ENCODE results near the gene CD9.

Gene CD9

DNA sequence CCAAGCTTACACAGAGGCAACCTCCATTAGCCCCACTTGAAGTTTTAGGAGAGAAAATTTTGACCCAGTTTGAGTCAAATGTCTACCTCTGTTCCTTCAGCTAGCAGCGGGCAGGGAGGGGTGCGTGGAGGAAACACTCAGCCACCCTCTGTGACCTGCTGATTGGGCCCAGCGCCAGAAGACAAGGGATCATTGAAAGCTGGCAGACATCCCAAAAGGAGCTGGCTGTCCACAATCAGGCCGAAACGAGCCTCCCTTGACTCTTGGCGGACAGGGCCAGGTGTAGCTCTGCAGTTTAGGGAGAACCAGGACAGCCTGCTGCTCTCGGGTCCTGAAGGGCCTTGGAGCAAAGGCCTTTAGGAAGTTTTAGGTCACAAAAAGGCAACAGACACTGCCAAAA lies 41.3 kb downstream of the CD9 start:
- DNase-seq (ENCODE audit: low read depth), result no peak

DNA sequence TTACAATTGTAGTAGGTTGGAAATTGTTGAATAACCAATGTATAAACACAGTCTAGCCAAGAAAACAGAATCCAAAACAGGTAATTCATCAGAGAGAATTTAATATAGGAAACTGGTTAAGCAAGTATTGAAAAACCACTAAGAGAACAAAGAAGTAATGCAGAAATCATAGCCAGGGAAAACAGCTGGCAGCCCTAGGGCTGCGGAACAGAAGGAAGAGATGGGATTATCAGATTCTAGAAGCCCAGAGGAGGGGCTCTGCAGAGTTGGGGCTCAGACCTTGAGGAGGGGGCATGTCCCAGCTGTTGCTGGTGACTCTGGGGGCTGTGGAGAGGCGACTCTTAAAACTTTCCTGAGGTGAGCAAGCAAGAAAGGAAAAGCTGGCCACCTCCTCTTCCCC lies 49.4 kb downstream of the CD9 start:
- DNase-seq (ENCODE audit: low read depth), result no peak

DNA sequence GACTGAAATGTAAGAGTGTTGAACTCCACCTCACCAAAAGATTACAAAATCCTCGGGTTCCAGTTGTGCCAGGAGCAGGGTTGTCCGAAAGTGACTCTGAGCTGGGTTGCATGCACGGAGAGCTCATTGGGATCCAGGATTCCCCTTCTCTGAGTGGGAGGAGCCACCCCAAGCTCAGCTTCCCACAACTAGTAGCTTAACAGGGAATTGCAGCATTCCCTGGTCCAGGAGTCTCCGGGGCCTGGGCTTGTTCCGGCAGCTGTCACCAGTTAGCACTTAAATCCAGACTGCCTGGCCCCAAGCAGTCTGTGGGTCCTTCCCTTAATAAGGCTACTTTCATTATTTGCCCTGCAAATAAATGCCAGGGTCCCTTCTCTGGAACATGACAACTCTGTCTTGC lies 50.1 kb downstream of the CD9 start:
- no peak for DNase-seq (ENCODE audit: low read depth)

DNA sequence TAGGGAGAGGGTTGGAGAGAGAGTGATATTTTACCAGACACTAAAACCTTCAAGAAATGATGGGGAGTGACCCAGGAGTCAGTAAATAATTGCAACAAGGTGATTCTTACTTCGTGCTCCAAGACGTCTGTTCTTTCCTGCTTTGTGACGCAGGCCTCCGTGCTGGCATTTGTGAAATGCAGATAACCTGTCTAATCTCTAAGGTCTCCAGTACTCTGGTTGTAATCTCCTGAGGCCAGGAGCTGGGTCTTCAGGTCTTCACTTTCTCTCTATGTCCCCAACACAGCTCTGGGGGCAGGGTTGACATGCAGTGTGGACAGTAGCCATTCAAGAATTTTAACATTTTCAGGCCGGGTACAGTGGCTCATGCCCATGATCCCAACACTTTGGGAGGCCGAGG lies 53.1 kb downstream of the CD9 start:
- DNase-seq (ENCODE audit: low read depth), result no peak

DNA sequence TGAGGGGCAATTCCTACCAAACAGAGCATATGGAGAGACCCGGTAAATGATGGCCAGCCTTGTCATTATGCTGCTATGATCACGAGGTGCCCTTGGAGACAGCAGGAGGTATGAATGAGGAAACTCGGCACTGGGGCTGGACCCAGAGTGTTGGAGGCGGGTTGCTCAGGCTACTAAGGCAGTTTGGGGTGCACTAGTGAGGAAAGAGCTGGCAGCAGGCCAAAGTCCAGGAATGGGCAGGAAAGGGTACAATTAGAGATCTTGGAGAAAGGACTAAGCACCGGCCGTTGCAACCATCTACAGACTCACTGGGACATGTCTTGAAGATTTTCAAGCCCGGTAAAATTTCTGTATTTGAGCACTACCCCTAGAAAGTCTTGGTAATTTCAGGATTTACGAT lies 54.3 kb downstream of the CD9 start:
- DNase-seq (ENCODE audit: low read depth), result no peak

DNA sequence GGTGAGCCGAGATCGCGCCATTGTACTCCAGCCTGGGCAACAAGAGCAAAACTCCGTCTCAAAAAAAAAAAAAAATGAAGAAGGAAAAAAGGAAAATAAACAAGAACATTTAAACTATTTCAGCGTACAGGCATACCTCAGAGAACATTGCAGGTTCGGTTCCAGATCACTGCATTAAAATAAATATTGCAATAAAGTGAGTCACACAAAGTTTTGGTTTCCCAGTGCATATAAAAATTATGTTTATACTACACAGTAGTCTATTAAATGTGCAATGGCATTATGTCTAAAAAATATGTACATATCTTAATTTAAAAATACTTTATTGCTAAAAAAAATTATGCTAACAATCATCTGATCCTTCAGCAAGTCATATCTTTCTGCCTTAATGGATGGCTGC lies 56.8 kb downstream of the CD9 start:
- no peak for DNase-seq (ENCODE audit: low read depth)

DNA sequence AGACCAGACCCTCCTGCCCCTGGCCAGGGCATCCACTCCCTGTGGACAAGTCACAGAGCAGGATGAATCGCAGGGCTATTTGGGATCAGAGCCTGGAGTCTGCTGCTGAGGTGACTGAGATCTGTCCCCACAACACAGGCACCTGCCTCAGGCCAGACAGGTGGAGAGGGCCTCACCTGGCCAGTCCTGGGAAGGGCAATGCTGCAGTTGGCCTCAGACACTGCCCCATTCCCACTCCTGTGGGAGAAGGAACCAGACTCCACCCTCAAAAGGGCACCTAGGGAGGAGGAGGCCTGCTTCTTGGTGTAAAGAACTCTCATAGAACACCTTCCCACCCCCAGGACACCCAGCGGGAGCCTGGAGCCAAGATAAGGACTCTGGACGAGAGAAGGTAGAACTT lies 62.0 kb downstream of the CD9 start:
- no peak for DNase-seq (ENCODE audit: low read depth)

DNA sequence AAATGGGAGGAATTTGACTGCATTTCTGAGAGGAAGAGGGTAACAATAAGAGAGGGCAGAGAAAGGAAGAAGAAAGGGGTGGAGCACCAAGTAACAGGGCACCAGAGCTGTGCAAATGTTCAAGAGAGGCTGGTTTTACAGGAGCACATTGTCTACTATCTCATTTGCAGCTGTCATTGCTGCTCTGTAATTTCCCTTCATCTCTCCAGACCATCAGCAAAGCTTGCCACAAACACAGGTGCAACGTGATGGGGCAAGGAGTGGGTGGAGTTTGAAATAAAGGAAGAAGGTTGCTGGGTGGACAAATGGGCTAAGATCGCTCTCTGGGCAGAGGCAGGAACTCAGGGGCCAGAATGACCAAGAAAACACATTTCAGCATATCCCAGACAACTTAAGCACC lies 62.4 kb downstream of the CD9 start:
- DNase-seq (ENCODE audit: low read depth), result no peak

DNA sequence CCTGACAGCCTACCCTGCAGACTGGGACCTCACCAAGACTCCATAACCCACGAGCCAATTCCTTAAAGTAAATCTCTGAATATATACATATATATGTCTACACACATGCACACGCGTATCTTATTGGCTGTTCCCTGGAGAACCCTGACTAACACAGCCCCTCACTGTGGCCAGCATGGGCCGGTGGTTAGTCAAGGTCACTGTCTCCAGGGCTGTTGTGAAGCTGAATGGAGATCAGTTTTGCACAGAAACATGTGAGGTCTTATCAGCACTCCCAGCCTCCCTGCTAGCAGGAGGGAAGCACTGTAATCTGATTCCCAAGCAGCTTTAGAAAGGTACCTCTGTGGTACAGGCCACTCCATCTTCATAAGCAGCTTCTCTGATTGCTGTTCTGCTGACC lies 63.7 kb downstream of the CD9 start:
- no peak for DNase-seq (ENCODE audit: low read depth)

DNA sequence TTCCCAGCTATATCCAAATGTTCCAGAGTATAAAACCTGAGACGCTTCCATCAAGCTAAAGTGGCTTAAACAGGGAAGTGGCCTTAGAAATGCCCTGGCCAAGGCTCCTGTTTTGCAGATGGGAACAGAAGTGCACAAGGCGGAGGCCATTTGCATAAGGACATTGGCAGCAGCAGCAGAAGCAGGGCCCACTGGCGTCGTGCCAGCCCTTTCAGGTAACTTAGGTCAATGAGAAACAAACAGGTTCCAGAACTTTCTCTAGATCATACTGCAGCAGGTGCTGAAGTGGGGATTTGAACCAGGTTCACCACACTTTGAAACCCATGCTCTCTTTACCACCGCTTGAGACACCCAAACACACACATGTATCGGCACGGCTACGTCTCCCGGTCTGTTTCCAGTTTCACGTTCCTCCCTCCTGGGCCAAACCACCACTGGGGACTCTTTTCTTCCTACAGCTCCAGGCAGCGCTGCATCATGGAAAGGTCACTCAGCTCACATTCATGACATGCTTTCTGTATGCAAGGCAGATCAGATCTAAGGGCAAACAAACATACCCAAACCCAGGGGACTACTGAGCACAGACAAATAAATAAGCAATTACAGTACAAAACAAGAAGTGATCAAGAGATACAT lies 64.3 kb downstream of the CD9 start:
- no peak for DNase-seq (ENCODE audit: low read depth)

DNA sequence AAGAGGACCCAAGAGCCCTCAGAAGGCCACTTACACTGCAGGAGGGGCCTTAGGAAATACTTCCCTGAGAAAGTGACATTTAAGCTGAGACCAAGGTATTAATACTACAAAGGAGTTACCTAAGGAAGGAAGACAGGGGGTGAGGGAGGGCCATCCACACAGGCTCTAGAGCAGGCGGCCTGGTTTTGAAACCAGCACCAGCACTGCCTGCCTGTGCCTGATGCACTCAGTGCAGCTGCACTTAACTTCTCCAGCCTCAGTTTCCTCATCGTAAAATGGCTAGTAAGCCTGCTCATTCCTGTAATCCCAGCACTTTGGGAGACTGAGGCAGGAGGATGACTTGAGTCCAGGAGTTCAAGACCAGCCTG lies 64.8 kb downstream of the CD9 start:
- DNase-seq (ENCODE audit: low read depth), result no peak

DNA sequence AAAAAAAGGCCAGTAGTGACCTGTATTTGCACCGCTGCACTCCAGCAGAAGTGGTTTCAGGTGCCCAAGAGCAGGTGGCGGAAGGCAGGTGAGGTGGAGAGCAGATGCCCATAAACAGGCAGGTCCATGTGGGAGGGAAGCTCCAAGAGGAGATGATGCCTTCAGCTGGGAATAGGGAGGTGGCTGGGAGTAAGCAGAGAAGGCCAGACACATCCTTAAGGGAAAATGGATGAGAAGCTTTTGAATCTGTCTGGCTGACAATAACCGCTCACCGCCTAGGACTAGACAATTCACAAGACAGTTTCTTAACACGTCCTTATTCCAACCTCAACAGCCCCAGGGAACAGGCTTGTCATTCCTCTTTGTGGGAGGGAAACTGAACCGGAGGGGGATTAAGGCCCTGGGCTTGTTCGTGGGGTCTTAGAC lies 66.4 kb downstream of the CD9 start:
- no peak for DNase-seq (ENCODE audit: low read depth)

DNA sequence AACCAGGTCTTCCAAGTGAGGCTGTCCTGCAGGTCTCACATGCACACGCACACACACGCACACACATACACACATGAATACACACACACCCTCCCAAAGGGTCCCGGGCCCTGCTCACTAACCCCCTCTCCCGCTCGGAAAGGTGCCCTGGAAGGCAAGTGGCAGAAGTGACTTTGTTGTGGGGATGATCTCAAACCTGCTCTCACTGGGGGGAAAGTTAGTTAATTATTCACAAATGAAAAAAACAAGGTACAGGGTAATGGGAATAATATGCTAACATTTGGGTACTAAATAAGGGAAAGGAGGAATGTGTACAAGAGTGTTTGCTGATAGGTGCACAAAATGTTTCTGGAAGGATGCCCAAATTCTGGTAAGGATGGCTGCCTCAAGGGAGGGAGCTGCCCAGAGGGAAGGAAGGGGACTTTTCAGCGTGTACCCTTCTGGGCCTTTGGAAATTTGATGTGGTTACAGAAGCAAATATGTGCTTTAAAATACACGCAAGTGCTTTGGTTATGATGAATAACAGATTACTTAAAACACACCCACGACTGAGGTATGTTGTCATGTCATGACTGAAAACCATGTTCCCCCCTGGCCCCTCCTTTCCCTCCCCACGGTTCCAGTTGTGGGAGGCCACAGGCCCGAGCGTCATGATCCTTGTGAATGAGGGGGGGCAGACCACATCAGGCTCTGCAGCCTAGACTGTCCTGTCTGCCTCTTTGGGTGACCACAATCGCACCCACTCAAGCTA lies 66.9 kb downstream of the CD9 start:
- DNase-seq (ENCODE audit: low read depth), result no peak

DNA sequence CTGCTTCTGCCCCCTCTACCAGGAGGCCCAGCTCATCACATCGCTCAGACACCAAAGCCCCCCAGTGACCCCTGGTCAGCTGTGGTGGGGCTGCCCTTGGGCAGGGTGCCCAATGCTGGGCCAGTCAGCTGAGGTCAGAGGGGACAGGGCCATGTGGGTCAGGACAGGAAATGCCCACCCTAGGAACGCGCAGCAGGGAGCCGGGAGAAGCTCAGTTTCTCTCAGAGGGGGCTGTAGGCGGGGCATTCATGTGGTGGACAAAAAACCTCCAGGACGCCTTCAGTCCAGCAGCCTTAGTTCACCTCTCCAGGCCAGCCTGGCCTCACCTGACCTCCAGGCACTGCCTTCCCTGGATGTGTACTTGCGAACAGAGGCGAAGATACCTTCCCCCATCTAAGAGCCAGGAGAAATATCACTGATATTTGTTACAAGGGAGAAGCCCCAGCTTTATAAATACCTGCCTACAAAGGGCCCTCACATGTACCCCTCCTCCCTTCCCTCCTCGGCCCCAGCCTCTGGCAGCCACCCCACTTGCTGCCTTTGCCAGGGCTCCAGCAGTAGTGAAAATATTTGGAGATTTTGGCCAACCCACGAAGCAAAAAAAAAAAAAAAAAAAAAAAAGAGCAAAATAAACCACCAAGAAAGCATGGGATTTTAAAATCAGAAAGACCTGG lies 68.4 kb downstream of the CD9 start:
- no peak for DNase-seq (ENCODE audit: low read depth)

DNA sequence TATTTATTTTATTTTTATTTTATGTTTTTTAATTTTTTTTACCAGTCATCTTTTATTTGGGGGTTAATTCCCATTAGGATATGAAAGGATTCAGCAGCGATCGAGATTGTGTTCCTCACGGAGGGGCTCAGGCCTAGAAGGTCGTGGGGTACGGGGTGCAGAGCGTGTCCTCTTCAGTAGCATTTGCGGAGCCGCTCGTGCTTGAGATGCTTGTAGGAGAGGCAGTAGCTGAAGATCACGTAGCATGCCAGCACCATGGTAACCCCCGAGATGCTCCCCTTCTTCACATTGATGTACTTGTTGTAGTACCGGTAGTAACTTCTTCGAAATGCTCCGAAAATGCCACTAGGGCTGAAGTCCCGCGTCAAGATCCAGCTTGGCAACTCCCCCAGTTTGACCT lies 69.8 kb downstream of the CD9 start:
- no peak for DNase-seq (ENCODE audit: low read depth)

DNA sequence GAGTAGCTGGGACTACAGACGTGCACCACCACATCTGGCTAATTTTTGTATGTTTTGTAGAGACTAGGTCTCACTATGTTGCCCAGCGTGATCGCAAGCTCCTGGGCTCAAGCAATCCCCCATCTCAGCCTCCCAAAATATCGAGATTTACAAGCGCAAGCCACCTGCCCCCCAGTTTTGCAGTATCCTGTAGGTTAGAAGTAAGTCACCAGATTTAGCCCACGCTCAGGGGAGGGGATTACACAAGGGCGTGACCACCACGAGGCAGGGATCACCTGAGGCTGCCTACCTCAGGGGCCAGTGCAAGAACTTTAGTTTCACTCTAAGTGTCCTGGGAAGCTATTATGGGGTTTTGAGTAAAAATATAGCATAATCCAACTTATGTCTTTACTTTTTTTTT lies 71.1 kb downstream of the CD9 start:
- no peak for DNase-seq (ENCODE audit: low read depth)

DNA sequence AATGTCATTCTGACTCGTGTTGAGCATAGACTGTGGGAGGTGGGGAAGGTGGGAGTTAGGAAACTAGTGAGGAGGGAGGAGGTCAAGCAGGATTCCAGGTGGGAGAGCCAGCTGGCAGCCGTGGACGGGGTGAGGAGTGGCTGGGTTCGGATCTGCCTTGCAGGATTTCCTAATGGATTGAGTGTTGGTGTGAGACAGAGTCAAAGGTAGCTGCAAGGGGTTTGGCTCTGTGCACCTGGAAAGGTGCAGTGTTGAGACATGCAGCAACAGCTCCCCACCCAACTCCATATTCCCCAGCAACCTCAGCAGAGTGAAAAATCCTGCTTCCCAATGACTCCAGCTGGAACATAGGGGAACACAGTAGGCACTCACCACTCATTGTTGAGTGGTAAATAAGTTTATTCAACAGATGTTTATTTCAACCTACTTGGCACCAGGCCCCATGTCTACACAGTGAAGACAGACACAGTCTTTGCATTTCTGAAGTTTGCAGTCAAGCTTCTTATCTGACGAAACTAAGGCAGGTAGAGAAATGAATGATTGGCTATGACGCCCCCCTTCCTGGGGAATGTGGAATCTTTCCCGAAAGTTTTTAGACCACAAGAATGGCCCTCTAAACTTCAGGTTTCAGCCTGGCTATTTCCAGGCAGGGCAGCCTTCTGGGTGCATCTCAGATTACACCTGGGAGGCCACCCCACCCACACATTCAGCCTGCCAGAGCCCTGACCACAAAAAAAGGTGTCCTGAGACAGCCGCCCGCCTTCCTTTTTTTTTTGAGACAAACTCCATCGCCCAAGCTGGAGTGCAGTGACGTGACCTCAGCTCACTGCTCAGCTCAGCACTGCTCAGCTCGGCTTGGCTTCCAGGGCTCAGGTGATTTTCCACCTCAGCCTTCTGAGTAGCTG lies 72.4 kb downstream of the CD9 start:
- DNase-seq (ENCODE audit: low read depth), result no peak

DNA sequence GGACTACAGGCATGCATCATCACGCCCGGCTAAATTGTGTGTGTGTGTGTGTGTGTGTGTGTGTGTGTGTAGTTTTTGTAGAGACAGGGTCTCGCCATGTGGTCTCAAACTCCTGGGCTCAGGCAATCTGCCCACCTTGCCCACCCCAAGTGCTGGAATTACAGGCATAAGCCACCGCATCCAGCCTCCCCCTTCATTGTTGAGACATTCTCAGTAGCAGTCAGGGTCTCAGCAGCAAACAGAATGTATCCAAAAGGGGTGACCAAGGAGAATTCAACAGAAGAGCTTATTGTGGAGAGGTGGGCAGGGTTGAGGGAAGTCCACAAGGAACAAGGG lies 73.0 kb downstream of the CD9 start:
- DNase-seq (ENCODE audit: low read depth), result no peak

DNA sequence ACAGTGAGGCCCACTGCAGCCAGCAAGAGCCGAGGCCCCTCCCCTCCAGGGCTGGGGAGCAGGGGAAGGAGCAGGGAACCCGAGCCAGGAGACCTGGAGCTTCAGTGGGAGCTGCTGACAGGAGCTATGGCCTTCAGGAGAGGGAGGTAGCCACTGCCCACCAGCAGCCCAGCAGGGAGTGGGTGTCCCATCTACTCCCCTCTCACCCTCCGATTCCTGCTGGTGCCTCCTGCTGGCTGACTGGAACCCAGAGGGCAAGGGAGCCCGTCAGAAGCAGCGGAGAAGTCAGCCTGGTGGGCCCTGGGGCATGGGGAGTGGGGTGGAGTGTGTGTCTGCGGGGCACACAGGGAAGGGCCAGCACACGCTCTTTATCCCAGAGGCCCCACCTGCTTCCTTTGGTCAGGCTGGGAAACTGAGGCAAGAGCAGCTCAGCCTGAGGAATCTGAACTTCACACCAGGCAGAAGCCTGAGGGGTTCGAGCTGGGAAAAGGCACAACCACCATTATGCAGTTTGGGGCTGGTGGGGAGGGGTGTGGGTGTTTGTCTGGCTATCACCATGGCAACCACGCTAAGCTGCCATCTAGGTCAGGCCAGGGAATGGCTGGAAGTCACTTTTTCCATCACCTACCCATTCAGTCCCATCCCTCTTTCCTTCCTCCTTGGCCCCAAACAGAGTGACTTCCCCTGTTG lies 73.5 kb downstream of the CD9 start:
- no peak for DNase-seq (ENCODE audit: low read depth)

DNA sequence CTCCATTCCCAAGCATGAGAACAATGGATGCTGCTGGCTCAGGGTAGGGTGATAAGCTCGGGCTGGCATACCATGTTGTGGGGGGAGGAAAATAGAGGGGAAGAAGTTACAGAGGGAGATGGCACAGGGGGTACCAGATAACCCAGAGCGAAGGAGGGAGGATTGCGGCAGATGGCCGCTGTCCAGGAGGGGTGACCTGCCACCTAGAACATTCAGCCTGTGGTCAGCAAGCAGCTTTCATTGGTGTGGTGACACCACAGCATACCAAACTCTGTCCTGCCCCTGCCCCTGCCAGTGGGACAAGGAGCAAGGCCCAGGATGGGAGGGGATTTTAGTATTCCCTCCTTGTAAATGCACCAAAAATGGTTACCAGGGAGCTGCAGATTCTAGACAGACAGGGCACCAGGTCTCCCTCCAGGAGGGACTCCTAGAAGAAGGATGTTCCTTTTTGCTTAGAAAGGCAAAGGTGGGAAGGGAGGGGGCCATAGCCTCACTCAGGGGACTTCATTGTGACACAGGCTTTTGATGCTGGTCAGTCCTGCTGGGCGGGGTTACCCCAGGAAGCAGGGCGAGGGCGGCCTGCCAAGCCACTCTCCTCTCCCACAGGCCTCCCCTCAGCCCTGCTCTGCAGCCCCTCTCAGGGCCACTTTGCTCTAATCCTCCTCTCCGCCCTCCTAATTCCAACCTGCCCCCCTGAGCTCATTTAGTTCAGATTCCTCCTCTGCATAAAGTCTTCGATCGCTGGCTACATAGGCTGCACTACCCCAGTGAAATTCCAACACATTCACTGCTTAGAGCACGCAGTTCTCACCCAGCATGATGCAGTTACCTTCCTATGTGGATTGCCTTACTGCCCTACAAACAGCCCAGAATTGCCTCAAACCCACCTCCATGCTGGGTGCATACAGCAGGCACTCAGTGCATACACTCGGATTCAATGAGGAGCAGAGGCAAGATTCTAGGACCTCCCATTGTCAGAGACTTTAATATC lies 74.3 kb downstream of the CD9 start:
- DNase-seq (ENCODE audit: low read depth), result no peak

Measured in activated T-cell treated with anti-CD3 and anti-CD28 coated beads for 1 hour (primary cell).